Measurements from ENCODE around the gene CDCA4. TPM values are rescaled to one million over a fixed set of nuclear protein-coding genes. Genes with fewer than 3 reads are reported as not detected.
A peak's percentile ranks its signal among the peaks of the same experiment; 100 is the strongest.

Gene CDCA4
- total RNA-seq, 1 donor from 2014 or later = 32.3 TPM

DNA sequence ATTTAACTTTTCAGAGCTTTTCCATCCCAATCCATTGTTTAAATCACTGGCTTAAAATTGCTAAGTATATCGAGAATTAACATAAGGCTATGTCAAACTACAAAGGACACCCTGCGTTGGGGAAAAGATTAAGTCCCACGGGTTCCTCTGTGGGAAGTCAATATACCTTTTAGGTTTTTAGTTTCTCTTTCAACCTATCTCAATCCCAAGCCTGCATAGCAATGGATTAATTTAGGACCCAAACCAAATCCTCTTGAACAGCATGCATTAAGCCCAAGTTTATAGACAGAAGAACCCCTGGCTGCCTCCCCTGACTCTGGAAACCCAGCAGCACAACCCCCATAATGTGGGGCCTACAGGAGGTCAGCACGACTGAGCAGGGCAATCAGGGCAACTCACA, 6.3 kb downstream of the CDCA4 start:
- DNase-seq (ENCODE audit: low spot score in 2 of 2, unreplicated experiment in 2 of 2) = no peak
- H3K9me3 Mint-ChIP-seq = no peaks in the 10 kb centered on the region
- peaks cover 2% of the 10 kb centered on the region for H3K36me3 Mint-ChIP-seq
- TF ChIP-seq, protein P1, sequence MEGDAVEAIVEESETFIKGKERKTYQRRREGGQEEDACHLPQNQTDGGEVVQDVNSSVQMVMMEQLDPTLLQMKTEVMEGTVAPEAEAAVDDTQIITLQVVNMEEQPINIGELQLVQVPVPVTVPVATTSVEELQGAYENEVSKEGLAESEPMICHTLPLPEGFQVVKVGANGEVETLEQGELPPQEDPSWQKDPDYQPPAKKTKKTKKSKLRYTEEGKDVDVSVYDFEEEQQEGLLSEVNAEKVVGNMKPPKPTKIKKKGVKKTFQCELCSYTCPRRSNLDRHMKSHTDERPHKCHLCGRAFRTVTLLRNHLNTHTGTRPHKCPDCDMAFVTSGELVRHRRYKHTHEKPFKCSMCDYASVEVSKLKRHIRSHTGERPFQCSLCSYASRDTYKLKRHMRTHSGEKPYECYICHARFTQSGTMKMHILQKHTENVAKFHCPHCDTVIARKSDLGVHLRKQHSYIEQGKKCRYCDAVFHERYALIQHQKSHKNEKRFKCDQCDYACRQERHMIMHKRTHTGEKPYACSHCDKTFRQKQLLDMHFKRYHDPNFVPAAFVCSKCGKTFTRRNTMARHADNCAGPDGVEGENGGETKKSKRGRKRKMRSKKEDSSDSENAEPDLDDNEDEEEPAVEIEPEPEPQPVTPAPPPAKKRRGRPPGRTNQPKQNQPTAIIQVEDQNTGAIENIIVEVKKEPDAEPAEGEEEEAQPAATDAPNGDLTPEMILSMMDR (IDR thresholded peaks at IDR 0.05; ENCODE audit: unreplicated experiment) = no peak
- H3K4me1 Mint-ChIP-seq = peaks cover 69% of the 10 kb centered on the region
- H3K27me3 Mint-ChIP-seq (ENCODE audit: low read depth) = no peaks in the 10 kb centered on the region
- H3K27ac Mint-ChIP-seq = peak overlapping the region; percentile 95
- no peak overlapping the region for H3K4me3 Mint-ChIP-seq

DNA sequence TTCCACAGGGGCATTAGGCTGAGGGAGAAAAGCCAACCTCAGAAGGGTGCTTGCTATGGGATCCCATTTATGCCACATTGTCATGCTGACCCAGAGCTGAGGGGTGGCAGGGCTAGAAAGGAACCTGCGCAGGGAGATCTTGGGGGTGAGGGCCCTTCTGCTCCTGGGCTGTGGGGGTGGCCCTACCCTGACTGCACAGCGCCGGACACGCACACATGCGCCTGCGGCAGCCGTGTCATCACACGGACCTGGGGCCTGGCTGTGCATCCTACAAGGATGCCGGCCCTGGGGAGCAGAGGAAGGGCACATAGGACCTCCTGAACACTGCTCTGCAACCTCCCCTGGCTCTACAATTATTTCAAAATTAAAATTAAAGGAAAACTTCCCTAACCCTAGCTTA, 6.9 kb downstream of the CDCA4 start:
- Mint-ChIP-seq H3K27me3 (ENCODE audit: low read depth) (no peaks in the 10 kb centered on the region), H3K4me1 (peaks cover 63% of the 10 kb centered on the region), H3K36me3 (peaks cover 2% of the 10 kb centered on the region), H3K27ac (peak overlapping the region; percentile 82), H3K4me3 (no peak overlapping the region), H3K9me3 (no peaks in the 10 kb centered on the region)
- DNase-seq (ENCODE audit: low spot score in 2 of 2, unreplicated experiment in 2 of 2) = no peak
- TF ChIP-seq, protein P1 (IDR thresholded peaks at IDR 0.05; ENCODE audit: unreplicated experiment) = no peak

DNA sequence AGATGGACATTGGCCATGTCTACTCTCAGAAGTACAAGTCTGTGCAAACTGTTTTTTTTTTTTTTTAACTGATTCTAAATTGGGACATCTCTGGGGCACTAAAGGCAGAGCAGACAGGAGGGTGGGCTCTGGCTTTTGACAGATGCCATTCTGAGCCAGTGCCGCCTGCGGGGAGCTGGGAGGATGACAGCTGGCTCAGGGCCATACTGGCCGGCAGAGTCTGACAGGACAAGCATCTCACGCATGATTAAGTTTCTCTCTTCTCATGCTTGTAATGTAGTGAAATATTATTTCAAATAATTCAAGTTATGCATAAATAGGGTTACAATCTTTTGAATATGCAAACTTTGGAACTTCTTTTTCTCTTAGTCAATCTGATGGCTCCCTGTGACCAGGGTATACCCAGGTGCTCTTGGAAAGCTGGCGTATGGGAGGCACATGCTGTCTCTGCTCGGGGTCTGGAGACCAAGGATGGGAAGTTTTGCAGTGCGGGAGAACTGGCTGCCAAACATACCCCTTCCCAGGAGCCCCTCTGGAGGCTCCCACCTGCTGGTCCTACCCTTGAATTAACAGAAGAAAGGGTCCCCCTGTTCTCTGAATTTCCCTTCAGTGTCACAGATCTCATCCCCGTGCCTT, 7.6 kb downstream of the CDCA4 start:
- no peaks in the 10 kb centered on the region for H3K9me3 Mint-ChIP-seq
- peaks cover 2% of the 10 kb centered on the region for H3K36me3 Mint-ChIP-seq
- H3K4me3 Mint-ChIP-seq = no peak overlapping the region
- peaks cover 56% of the 10 kb centered on the region for H3K4me1 Mint-ChIP-seq
- peak overlapping the region; percentile 82 for H3K27ac Mint-ChIP-seq
- no peaks in the 10 kb centered on the region for H3K27me3 Mint-ChIP-seq (ENCODE audit: low read depth)
- TF ChIP-seq, protein P1 (IDR thresholded peaks at IDR 0.05; ENCODE audit: unreplicated experiment) = no peak
- no peak for DNase-seq (ENCODE audit: low spot score in 2 of 2, unreplicated experiment in 2 of 2)

DNA sequence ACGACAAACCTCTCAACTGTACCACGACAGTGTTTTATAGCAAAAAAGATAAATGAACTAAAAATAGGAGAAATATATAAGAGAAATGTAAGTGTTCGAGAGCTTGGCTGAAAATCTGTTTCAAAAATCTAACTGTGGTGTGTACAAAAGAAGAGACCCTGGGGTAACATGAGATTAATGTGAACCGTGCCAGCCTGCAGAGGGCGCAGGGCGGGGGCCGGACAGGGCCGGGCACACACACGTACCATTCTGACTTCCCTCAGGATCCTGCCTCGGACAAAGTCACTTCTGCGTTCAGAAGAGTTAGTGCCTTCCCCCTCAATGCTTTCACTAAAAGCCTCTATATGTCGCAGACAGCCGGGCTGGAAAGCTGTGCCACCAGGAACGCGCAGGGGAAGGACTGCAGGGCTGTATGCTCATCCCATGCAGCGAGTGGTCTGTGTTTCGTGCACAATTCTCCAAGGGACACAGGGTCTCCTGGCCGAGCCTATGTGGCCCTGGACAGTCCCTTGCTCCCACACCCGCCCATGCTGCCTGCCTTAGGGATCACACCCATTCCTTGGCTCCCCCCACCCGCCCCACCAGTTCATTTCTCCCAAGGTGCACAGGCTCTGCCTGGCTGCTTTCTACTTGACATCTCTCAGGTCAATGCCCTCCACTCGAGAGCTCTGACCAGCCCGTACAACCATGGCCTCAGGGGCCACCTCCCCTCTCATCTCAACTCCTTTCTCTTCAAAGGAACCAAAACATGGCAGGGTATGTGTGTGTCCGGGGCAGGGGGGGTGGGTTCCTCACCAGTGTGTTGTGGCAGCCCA, 8.5 kb downstream of the CDCA4 start:
- TF ChIP-seq, protein P1 (IDR thresholded peaks at IDR 0.05; ENCODE audit: unreplicated experiment) = no peak
- DNase-seq (ENCODE audit: low spot score in 2 of 2, unreplicated experiment in 2 of 2) = no peak
- Mint-ChIP-seq H3K4me3 (no peak overlapping the region), H3K36me3 (peaks cover 2% of the 10 kb centered on the region), H3K4me1 (peaks cover 48% of the 10 kb centered on the region), H3K27ac (peak overlapping the region; percentile 90), H3K27me3 (ENCODE audit: low read depth) (no peaks in the 10 kb centered on the region), H3K9me3 (no peaks in the 10 kb centered on the region)

DNA sequence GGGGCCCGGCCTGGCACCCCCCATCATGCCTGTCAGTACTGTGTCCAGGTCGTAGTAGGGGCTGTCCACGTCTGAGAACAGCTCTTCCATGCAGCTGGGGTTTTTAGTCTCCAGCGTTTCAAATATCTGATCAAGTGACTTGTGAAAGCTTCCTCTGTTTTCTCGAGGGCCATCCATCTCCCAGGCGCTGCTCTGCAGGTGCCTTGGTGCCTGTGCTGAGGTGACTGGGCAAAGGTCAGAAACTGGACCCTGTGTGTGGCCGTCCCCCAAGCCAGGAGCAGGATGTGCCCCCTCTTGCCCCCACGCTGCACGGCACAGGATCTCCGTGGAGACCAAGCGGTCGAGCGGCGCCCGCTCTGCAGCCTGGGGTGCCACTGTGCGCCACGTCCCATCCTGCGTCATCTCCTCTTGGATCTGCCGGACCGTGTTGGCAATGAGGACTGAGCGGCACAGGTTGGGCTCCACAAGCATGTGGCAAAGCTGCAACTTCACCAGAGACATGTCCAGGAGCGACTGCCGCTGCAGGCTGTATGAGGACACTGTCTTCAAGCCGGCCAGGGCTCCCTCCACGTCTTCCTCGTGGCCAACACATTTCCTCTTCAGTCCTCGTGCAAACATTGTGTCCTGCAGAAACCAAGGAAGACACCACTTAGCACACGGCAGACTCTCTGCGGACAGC, 9.4 kb downstream of the CDCA4 start:
- Mint-ChIP-seq H3K4me1 (peaks cover 39% of the 10 kb centered on the region), H3K36me3 (peaks cover 4% of the 10 kb centered on the region), H3K4me3 (no peak overlapping the region), H3K27ac (peak overlapping the region; percentile 90), H3K9me3 (no peaks in the 10 kb centered on the region), H3K27me3 (ENCODE audit: low read depth) (no peaks in the 10 kb centered on the region)
- TF ChIP-seq, protein P1 (IDR thresholded peaks at IDR 0.05; ENCODE audit: unreplicated experiment) = no peak
- DNase-seq (ENCODE audit: low spot score in 2 of 2, unreplicated experiment in 2 of 2) = no peak
